WTC11 (cell line): ENCODE results near the gene CALR3.

Source experiments
- ETV6 ChIP-seq: sonication (generic); formaldehyde crosslinking; IDR thresholded peaks from 2 replicates; pipeline ENCODE4 v1.8.1; 2022; ENCODE audit warnings: mild to moderate bottlenecking, missing genetic modification reagents
- MXD4 ChIP-seq: fragments of 250-450 bp; sonication (Bioruptor Pico); IDR thresholded peaks from 2 replicates; pipeline ENCODE4 v1.8.0; 2021; ENCODE audit warnings: mild to moderate bottlenecking, moderate library complexity, borderline replicate concordance
- NFYB ChIP-seq: sonication (generic); formaldehyde crosslinking; conservative IDR thresholded peaks from 2 replicates; pipeline ENCODE4 v1.8.0; 2022; ENCODE audit warnings: low read depth, missing genetic modification reagents
- SP1 ChIP-seq: sonication (generic); formaldehyde crosslinking; conservative IDR thresholded peaks from 2 replicates; pipeline ENCODE4 v1.8.1; 2022; ENCODE audit warnings: missing genetic modification reagents
- TF ChIP-seq, protein P1 (sequence below): fragments of 200-600 bp; IDR thresholded peaks from 2 replicates; pipeline ENCODE4 v1.8.0; 2022; ENCODE audit warnings: antibody characterized with exemption
- TF ChIP-seq, protein P2 (sequence below): sonication (generic); formaldehyde crosslinking; IDR thresholded peaks from 2 replicates; pipeline ENCODE4 v1.8.0; 2022; ENCODE audit warnings: mild to moderate bottlenecking, missing genetic modification reagents

DNA sequence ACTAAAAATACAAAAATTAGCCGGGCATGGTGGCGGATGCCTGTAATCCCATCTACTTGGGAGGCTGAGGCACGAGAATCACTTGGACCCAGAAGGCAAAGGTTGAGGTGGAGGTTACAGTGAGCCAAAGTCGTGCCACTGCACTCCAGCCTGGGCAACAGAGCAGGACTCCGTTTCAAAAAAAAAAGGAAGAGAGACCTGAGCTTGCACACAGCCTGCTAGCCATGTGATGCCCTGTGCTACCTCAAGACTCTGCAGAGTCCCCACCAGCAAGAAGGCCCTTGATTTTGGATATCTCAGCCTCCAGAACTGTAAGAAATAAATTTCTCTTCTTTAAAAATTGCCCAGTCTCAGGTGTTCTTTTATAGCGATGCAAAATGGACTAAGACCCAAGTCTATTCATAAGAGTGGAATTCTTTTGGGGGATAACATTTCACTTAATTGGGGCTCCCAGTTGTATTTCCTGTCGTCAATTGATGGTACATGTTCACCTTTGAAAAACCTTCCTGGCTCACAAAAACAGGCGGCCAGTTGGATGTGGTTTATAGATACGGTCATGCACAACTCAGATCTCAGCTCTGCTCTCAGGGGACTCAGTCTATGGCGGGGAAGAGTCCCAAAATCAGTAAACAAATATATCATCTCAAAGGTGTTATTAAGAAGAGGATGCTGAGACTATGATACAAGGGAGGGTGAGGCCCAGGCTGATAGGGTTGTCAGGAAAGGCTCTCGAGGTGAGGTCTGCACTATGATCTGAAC is 48.7 kb upstream of the CALR3 start:
- TF ChIP-seq, protein P1, sequence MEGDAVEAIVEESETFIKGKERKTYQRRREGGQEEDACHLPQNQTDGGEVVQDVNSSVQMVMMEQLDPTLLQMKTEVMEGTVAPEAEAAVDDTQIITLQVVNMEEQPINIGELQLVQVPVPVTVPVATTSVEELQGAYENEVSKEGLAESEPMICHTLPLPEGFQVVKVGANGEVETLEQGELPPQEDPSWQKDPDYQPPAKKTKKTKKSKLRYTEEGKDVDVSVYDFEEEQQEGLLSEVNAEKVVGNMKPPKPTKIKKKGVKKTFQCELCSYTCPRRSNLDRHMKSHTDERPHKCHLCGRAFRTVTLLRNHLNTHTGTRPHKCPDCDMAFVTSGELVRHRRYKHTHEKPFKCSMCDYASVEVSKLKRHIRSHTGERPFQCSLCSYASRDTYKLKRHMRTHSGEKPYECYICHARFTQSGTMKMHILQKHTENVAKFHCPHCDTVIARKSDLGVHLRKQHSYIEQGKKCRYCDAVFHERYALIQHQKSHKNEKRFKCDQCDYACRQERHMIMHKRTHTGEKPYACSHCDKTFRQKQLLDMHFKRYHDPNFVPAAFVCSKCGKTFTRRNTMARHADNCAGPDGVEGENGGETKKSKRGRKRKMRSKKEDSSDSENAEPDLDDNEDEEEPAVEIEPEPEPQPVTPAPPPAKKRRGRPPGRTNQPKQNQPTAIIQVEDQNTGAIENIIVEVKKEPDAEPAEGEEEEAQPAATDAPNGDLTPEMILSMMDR = no peak
- TF ChIP-seq MXD4 = no peak
- no peak for TF ChIP-seq NFYB
- TF ChIP-seq, protein P2, sequence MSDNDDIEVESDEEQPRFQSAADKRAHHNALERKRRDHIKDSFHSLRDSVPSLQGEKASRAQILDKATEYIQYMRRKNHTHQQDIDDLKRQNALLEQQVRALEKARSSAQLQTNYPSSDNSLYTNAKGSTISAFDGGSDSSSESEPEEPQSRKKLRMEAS (CRISPR knock-in tag) = no peak
- no peak for TF ChIP-seq ETV6 (CRISPR knock-in tag)
- no peak for TF ChIP-seq SP1
